ENCODE data around the gene EIF4E. TPM values are rescaled to one million over a fixed set of nuclear protein-coding genes. Genes with fewer than 3 reads are reported as not detected.
"Not testable (repeated sequence)": the region's sequence is repeated elsewhere in the genome, so short reads cannot be mapped to it uniquely, and the experiment has no call there.

EIF4E gene
- total RNA-seq, 1 donor from 2014 or later = 89.1 TPM

GRCh38 chr4:98930311-98930865 is 1.5 kb upstream of the EIF4E start:
- no peak for DNase-seq (ENCODE audit: low spot score)

DNA sequence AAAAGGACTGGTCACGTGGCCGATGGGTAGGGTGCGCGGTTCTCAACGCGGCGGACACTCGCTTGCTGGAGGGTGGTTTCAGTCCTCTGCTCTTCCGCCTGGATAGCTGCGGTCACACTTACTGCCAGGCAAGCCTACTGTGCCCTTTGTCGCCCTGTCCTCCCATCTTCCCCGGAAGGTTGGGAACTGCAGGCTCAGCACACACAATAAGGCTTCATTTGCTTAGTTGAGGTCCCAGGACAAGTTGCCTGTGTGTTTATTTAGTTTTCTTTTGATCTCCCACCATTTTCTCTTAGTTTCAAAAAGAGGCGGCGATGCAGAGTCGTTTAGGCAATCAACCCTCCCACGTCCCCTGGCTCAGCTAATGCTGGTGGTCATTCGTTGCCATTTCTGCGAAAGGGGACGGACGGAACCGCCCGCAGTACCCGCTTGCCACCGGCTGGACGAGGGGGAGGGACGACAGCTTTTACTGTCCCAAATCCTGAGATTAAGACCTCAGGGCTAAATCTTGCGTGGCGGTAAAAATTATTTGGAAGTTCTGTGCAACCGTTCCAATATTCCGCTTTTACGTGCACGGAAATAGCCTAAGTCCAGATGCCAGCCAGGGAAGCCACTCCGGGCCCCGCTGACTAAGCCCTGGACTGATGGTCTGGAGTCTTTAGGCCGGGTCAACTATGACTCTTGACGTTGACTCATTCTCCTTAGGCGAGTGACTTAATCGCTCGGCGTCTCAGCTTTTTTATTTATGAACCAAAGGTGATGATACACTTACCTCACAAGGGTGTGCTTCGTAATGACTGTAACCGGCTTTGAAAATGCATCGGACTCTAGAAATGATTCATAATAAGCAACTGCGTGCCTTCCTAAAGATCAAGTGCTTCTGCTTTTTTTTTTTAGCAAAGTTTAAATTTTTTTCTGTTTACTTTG is 671 bp upstream of the EIF4E start:
- peak; percentile 61 for DNase-seq (ENCODE audit: low spot score)

DNA sequence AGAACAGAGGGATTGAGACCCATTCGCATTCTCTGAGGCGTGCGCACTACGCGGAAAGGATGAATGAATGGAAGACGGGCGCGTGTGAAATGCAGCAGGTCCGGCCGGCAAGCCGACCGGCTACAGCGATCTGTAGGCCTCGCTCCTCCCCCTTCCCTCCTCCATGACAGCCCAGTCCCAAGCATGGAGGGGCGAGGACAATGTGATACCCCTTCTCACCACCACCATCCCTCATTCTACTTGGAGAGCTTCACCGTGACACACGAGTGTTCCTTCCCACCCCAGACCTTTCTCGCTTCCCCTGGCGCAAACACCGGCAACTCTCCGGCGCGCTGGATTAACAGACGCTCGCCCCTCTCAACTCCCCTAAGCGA is 815 bp downstream of the EIF4E start:
- peak; percentile 71 for DNase-seq (ENCODE audit: low spot score)

GRCh38 chr4:98926257-98926656 is 2.7 kb downstream of the EIF4E start:
- DNase-seq (ENCODE audit: low spot score) = not testable (repeated sequence)

DNA sequence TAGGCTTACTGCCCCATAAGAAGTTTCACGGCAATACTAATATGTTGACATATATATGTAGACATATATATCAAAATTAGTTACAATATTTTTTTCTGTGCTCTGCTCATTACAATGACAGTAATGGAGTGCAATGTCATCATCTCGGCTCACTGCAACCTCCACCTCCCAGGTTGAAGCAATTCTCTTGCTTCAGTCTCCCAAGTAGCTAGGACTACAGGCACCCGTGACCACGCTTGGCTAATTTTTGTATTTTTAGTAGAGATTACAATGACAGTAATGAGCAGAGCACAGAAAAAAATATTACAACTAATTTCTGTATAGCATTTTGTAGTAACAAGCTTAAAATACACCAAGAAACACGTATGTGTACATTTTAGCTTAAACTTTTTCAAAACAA is 7.6 kb downstream of the EIF4E start:
- DNase-seq (ENCODE audit: low spot score) = no peak

GRCh38 chr4:98919996-98920395 is 8.9 kb downstream of the EIF4E start:
- DNase-seq (ENCODE audit: low spot score) = no peak

- not testable (repeated sequence) for DNase-seq (ENCODE audit: low spot score)
Measured at GRCh38 chr4:98910728-98911127, 18.2 kb downstream of the EIF4E start.

DNA sequence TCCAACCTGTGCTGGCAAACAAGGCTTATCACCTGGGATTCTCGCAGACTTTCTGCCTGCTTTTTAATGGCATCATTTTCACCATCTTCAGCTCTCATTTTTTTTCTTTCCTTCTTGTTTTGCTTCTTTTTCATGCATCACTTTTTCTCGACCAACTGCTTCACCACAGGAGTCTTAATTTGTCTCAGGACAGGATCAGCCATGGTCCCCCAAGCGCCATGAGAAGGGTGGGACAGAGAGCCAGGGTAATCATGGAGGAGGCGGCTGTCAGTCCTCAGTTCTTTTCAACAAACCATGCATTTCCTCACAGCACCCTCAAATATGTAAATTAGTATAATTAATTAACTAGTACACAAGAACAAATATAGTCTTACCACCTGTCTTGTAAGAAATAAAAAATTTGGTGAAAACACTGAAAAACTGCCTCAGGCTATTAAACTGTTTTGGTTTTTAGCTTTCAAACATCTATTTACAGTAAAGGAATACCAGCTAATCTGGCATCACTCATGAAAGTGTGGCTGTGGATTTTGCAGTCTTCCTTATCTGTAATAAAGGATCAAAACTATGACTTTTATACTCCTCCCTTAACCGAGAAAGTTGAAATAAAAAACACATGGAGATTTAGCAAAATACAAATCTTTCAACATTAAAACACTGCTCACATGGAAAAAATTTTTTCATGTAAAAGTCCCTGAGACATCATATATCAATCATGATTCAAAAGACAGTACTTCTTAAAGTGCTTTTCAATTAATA is 19.1 kb downstream of the EIF4E start:
- no peak for DNase-seq (ENCODE audit: low spot score)

DNA sequence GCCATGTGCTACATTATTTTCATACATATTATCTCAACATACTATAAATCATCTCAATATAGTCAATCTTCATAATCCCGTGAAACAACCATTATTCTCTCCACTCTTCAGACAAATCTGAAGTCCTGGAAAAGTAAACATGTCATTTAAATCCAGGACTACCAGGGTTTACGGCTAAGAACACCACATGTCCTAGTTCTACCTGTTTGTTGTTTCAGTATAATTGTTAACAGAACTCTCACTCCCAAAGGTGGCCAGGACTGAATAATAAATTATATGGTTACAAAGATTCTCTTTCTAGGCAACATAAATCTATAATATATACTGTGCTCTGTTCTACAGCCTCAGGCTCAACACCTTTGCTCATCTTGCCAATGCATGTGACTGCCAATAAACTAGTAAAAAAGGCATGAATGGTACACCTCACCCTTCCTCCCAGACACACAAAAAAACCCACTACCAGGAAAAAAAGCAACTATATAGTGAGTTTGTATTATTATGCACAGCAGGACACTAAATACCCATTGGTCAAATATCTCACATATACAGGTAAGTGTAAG is 20.1 kb downstream of the EIF4E start:
- no peak for DNase-seq (ENCODE audit: low spot score)

DNA sequence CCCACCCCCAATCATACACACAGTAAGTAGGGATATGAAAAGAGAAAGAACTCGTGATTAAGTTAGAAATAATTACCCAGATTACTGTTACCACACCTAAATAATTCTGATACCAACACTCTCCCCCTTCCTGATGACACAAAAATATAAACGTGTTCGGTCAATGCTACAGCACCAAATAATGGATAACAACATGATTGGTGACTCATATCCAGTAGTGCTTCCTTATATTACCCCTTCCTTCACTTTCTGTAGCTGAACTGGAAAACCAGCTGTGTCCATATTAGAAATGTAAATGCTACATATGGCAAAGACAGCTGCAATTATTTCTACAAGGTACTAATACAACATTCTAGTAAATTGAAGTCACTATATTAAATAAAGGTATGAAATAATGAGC is 20.8 kb downstream of the EIF4E start:
- DNase-seq (ENCODE audit: low spot score) = no peak

- no peak for DNase-seq (ENCODE audit: low spot score)
Measured at GRCh38 chr4:98905839-98906238, 23.1 kb downstream of the EIF4E start.

GRCh38 chr4:98905297-98905696 is 23.6 kb downstream of the EIF4E start:
- DNase-seq (ENCODE audit: low spot score) = no peak

GRCh38 chr4:98903963-98904362 is 25.0 kb downstream of the EIF4E start:
- no peak for DNase-seq (ENCODE audit: low spot score)

DNA sequence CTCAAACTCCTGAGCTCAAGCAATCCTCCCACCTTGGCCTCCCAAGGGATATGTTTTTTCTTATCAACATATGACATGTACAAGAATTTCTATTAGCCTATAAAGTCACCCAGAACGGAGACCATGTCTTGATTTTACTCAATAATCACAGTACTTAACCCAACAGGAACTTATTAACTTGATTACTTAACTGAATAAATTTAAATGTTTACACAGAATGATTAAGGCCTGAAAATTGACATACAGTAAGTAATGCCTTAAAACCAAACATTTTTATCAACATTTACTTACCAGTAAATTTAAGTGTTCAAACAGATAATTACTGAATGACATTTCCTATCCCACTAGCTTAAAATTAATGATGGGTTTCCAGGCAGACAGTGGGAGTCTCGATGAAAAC is 25.4 kb downstream of the EIF4E start:
- DNase-seq (ENCODE audit: low spot score) = no peak

DNA sequence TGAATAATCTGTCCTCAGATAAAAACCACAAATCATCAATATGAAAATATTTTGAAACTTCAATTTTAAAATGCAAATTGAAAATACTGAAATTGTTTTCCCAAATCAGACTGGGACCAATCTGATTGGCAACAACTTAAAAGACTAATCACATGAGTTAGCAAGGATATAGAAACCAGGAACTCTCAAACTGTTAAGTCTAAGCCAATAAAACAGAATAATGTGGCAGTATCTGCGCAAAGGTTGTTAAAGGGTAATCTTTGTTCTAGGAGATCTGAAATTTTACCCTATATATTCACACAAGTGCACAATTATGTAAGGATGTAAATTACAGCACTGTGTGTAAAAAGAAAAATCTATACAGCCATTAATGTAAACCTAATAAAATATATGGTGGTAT is 29.7 kb downstream of the EIF4E start:
- DNase-seq (ENCODE audit: low spot score) = no peak

DNA sequence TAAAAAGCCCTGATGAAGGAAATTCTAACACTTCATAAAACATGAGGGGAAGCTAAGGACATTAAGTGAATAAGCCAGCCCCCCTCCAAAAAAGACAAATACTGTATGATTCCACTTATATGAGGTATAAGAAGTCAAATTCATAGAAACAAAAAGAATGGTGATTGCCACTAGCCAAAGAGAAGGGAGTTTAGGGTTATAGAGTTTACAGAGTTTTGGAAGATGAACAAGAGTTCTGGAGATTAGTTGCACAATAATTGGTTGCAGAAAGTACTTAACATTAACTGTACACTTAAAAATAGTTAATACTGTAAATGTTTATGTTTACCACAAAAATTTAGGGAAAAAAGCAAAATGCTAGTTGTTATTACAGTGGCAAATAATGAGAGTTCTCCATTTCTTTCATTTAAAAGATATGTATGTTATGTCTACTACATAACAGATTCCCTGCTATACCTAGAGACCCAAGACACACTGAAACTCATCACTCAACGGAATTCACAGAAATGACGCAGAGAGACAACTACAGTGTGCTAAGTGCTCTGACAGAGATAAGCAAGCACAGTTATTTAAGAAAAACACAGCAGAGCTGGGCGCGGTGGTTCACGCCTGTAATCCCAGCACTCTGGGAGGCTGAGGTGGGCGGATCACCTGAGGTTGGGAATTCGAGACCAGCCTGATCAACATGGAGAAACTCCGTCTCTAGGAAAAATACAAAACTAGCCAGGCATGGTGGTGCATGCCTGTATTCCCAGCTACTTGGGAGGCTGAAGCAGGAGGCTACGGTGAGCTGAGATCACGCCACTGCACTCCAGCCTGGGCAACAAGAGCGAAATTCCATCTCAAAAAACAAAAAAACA is 37.2 kb downstream of the EIF4E start:
- no peak for DNase-seq (ENCODE audit: low spot score)

DNA sequence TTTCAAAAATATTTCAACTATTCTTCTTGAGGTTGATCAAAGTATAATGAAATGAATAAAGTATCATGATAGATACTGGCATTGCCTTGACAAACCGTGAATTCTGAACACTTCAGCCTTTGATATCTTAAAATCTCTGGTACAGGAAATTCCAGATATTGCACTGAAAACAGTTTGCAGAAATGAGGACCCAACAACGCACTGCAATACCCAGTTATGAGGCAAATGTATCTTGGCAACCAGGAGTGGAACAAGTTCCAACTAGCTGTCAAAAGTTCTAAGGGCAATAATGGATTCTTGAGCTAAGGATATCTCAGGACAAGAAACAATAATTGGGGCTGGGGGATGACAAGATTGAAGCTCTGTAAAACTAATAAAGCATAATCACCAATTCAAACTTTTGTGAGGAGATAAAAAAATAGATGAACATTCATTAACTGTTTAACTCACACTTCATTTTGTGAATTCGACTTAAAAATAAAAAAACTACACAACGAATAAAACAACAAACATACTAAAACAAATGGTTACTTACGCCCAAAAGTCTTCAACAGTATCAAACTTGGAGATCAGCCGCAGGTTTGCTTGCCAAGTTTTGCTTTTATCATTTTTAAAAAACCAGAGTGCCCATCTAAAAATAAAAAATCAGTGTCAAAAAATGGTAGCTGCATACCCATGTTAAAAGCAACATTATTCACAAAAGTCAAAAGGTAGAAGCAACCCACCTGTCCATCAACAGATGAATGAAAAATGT is 38.1 kb downstream of the EIF4E start:
- DNase-seq (ENCODE audit: low spot score) = no peak

DNA sequence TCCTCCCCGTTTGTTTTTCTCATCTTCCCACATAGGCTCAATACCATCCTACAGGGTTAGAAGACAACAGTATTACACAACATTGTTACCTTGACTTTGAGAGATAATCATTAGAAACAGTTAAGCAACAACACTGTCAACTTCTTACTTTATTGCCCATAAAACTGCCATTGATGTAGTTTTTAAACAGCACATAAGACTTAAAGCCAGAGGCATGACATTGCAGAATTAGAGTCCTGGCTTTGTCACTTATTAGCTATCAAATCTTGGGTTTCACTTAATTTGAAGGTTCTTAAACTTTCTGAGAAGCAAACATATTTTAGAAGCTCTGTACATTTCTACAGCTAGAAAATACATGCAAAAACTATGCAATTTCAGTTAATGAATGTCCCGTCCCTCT is 41.8 kb downstream of the EIF4E start:
- DNase-seq (ENCODE audit: low spot score) = no peak

- DNase-seq (ENCODE audit: low spot score) = not testable (repeated sequence)
Measured at GRCh38 chr4:98886382-98886781, 42.6 kb downstream of the EIF4E start.

DNA sequence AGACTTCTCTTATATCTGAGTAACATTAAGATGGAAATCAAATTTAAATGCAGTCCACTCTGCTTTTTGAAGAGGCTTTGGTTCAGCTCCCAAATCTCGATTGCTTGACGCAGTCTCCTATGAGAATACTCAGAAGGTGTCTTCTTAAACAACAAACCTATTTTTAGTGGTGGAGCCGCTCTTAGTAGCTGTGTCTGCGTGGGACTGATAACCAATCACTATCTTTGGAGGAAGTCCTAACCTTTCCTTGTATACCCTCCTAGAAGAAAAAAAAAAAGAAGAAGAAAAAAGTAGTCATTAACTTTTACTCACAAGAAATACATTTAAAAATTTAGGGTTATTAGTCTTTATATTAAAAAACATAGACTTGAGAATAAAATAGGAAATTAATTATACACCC is 48.0 kb downstream of the EIF4E start:
- DNase-seq (ENCODE audit: low spot score) = not testable (repeated sequence)

DNA sequence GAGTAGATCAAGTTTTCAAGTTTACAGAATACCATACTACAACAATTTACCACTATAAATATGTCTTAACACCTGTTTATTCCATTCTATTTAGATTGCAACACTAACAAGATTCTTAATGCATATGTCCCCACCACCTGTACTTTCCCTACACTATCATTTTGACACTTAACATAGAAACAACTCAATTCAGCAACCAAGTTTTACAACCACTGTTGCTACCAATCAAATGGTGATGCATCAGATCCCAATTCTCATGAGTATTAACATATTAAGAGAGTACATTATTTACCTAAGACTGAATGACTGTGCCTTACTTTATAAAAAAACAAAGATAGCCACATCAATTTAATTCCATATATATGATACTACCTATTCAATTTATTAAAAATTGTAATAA is 49.4 kb downstream of the EIF4E start:
- DNase-seq (ENCODE audit: low spot score) = no peak

Data from ureter (tissue), 1 donor.